Measurements from ENCODE around the gene PDZD2. TPM values are rescaled to one million over a fixed set of nuclear protein-coding genes. Genes with fewer than 3 reads are reported as not detected.

PDZD2 gene
- total and polyA plus RNA-seq, 8 donors, result under 0.01 to 61.3 (median 5.8) TPM

DNA sequence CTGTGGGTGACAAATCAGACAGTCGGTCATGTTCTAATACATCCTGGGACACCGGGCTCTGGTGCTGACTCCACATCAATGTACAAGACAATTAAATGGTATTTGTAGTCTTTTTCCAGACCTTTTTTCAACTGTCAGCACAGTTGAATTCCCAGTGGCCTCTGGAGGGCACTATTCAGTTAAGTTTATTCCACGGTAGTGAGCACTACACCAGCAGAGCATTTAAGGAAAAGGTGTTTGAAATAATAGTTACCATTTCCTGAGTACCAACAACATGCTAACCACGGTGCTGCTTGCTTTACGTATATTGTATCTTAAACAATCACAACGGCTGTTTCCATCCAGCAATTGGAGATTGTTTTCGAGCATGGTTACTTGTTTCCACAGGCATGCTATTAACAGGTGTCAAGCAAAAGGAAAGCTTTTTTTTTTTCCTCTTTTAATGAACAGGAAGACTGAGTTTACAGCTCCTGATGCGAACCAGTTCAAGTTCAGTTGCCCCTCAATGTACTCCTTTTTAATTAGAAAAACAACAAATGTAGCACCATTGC lies 186.7 kb downstream of the PDZD2 start:
- WGBS, 5 donors, result 9 to 13% (median 10%) methylated on average over 8 of the region's 8 CpGs
- H3K9me3 ChIP-seq, result peaks cover 5 to 12% (median 10%) of the 10 kb centered on the region in 4 donors

DNA sequence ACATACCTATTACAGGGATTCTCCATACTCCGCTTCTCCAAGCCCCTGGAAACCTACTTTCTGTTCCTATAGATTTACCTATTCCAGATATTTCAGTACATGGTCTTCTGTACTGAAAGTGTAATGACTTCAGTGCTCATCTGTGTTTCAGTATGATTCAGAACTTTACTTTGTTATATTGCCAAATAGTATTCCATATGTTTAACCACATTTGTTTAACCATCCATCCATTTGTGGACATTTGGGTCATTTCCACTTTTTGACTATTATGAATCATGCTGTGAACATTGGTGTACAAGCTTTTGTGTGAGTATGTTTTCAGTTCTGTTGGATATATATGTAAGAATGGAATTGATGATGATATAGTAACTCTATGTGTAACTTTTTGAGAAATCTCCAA lies 188.9 kb downstream of the PDZD2 start:
- TF ChIP-seq EP300 (IDR thresholded peaks at IDR 0.05) (no peak), POLR2A (IDR thresholded peaks at IDR 0.05) (no peak), POLR2AphosphoS5 (IDR thresholded peaks at IDR 0.05) (no peak)

More for the DNA sequence above, 186.7 kb downstream of the PDZD2 start:
- no peaks in the 10 kb centered on the region for H3K36me3 ChIP-seq
- H3K27me3 ChIP-seq, result no peaks in the 10 kb centered on the region
- peak; percentile 50 to 84 for DNase-seq
- H3K27ac ChIP-seq, result no peak overlapping the region
- no peak overlapping the region for H3K4me3 ChIP-seq
- H3K4me1 ChIP-seq, result no peaks in the 10 kb centered on the region
- no peak for TF ChIP-seq EP300 (IDR thresholded peaks at IDR 0.05)
- TF ChIP-seq, protein P1, sequence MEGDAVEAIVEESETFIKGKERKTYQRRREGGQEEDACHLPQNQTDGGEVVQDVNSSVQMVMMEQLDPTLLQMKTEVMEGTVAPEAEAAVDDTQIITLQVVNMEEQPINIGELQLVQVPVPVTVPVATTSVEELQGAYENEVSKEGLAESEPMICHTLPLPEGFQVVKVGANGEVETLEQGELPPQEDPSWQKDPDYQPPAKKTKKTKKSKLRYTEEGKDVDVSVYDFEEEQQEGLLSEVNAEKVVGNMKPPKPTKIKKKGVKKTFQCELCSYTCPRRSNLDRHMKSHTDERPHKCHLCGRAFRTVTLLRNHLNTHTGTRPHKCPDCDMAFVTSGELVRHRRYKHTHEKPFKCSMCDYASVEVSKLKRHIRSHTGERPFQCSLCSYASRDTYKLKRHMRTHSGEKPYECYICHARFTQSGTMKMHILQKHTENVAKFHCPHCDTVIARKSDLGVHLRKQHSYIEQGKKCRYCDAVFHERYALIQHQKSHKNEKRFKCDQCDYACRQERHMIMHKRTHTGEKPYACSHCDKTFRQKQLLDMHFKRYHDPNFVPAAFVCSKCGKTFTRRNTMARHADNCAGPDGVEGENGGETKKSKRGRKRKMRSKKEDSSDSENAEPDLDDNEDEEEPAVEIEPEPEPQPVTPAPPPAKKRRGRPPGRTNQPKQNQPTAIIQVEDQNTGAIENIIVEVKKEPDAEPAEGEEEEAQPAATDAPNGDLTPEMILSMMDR (IDR thresholded peaks at IDR 0.05), result peak in 5 of 7 experiments; percentile 38 to 74 (median 57)
- intact Hi-C loops (cut with DNase I; ENCODE audit: low total_unique reads), result loop anchor here (5.0 kb wide), 1 partner anchor 252 kb away; no protein-coding TSS in a partner anchor

DNA sequence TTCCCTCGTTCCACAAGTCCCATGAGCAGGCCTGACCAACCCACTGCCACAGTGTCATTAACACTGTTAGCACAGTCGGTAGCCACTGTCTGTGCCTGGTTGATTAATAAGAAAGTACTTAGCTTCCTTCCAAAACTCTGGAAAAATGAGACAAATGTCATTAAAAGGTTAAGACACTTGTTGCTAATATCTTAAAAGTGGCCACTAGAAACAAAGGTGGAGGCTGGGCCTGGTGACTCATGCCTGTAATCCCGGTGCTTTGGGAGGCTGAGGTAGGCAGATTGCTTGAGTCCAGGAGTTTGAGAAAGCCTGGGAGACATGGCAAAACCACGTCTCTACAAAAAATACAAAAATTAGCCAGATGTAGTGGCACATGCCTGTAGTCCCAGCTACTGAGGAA lies 194.0 kb downstream of the PDZD2 start:
- intact Hi-C loops (cut with DNase I; ENCODE audit: low total_unique reads), result no loop called here
- Histone ChIP-seq H3K27me3 (no peaks in the 10 kb centered on the region), H3K36me3 (no peaks in the 10 kb centered on the region), H3K4me1 (no peaks in the 10 kb centered on the region), H3K27ac (no peak overlapping the region), H3K9me3 (peaks cover 5 to 12% (median 10%) of the 10 kb centered on the region in 4 donors), H3K4me3 (no peak overlapping the region)
- WGBS, 5 donors, result 54 to 67% (median 65%) methylated on average over 4 of the region's 4 CpGs
- no peak for TF ChIP-seq POLR2AphosphoS5 (IDR thresholded peaks at IDR 0.05)
- TF ChIP-seq, protein P1 (IDR thresholded peaks at IDR 0.05), result no peak
- no peak for TF ChIP-seq EP300 (IDR thresholded peaks at IDR 0.05)
- TF ChIP-seq POLR2A (IDR thresholded peaks at IDR 0.05), result no peak
- DNase-seq, result no peak

More for the DNA sequence above, 188.9 kb downstream of the PDZD2 start:
- H3K27me3 ChIP-seq, result no peaks in the 10 kb centered on the region
- intact Hi-C loops (cut with DNase I; ENCODE audit: low total_unique reads), result loop anchor here (5.0 kb wide), 1 partner anchor 249 kb away; no protein-coding TSS in a partner anchor
- H3K4me3 ChIP-seq, result no peak overlapping the region
- no peaks in the 10 kb centered on the region for H3K36me3 ChIP-seq
- no peak overlapping the region for H3K27ac ChIP-seq
- H3K9me3 ChIP-seq, result peaks cover 5 to 12% (median 10%) of the 10 kb centered on the region in 4 donors
- WGBS, 5 donors, result 92 to 97% (median 95%) methylated on average over 1 of the region's 1 CpG
- DNase-seq, result no peak
- no peaks in the 10 kb centered on the region for H3K4me1 ChIP-seq

DNA sequence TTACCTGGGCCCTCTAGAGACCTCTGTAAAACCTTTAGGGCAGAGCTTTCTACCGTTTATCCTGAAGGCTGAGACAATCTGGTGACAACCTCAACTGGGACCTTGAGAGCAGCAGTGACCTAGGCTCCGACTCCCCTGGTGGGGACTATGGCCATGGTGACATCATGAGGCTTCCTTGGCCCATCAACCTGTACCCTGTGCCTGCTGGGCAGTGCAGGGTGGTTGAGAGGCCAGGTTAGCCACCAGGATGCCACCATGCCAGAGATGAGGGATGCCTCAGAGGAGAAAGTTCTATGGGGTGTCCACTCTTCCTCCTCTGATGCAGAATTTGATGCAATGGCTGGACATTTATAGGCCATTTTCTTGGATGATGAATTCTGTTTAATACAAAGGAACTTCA lies 194.8 kb downstream of the PDZD2 start:
- intact Hi-C loops (cut with DNase I; ENCODE audit: low total_unique reads), result no loop called here

More for the DNA sequence above, 194.8 kb downstream of the PDZD2 start:
- no peak overlapping the region for H3K4me3 ChIP-seq
- H3K9me3 ChIP-seq, result peaks cover 2 to 7% (median 4%) of the 10 kb centered on the region in 4 donors
- H3K27me3 ChIP-seq, result no peaks in the 10 kb centered on the region
- TF ChIP-seq POLR2AphosphoS5 (IDR thresholded peaks at IDR 0.05), result no peak
- TF ChIP-seq, protein P1 (IDR thresholded peaks at IDR 0.05), result no peak
- TF ChIP-seq EP300 (IDR thresholded peaks at IDR 0.05), result no peak
- no peak for TF ChIP-seq POLR2A (IDR thresholded peaks at IDR 0.05)
- WGBS, 5 donors, result 39 to 93% (median 88%) methylated on average over 2 of the region's 2 CpGs
- no peaks in the 10 kb centered on the region for H3K36me3 ChIP-seq
- no peaks in the 10 kb centered on the region for H3K4me1 ChIP-seq
- DNase-seq, result no peak
- H3K27ac ChIP-seq, result no peak overlapping the region

Data from stomach (tissue), 9 donors.